CD4-positive, alpha-beta T cell treated with Interleukin-2 at 100 ng/mL for 4 hours (primary cell): ENCODE results near the gene SLC30A2.

ENCODE experiments used
- DNase-seq: peaks from one replicate; pipeline ENCODE4 v3.0.0-alpha.2; 2020; ENCODE audit warnings: low spot score

SLC30A2 gene

DNA sequence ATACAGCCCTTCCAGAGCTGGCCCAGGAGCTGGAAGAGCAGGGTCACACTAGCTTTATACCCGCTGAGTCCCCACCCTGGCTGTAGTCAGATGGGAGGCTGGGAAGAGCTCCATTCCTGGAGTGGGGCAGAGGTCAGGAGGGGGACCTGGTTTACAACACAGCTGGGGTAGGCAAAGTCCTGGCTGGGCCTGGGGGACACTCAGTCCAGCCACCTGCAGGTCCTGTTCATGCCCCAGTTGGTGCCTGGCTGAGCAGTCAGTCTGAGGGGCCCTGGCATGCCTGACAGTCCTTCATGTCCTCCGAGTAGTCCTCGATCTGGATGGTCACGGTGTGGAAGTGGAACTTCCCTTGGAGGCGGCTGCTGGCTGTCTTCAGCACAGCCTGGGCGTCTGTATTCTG, 7.0 kb downstream of the SLC30A2 start:
- DNase-seq: no peak

DNA sequence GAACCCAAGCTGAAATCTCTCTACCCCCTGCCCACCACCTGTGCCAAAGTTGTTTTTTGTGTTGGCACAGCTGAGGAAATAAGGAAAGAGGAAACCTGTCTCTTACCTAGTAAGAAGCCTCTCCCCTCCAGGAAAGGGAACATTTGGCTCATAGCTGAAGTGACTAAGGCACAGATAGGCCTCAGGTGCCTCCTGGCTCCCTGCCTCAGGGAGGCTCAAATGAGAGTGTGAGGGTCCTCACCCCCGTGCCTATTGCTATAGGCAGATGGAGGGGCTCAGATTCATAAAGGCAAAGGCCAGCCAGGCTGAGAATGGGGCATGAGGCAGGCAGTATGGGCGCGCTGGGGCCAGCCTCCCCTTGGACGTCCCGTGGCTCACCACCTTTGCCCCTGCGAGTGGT, 7.4 kb downstream of the SLC30A2 start:
- DNase-seq: no peak

DNA sequence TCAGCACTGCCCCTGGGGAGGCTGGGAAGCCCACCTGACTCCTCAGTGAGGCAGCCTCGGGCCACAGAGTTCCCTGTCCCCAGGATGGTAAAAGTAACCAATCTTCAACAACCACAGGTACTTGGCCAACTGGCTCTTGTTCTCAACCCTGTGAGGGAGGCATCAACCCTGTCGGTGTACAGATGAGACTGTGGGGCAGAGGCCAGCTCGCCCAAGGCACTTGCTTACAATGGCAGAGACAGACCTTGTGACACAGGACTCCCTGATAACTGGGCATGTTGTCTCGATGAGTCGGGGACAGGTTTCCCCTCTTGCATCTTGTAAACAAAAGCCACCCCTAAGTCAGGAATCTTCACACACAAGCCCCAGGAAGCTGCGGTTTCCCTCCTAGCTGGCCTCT, 8.0 kb downstream of the SLC30A2 start:
- DNase-seq: no peak

DNA sequence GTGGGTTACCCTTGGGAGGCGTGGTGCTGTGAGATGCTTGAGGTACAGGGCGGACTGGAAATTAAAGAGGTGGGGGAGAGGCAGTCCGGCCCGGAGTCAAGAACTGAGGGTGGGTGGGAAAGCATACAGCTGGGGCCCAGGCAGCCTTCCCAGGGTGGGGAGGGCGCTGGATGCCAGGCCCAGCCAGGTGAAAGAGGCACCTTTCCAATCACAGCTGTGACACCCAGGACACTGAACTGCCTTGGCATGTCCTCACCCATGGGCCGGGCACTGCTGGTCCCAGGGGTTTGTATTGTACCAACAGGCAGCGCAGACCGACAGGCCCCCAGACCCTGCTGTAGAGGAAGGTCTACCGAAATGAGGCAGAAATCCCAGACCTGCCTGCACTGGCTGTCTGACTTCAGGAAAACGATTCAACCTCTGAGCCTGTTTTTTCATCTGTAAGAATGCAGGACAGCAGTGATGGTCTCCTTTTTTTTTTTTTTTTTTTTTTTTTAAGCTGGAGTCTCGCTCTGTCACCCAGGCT, 9.1 kb downstream of the SLC30A2 start:
- DNase-seq: no peak

DNA sequence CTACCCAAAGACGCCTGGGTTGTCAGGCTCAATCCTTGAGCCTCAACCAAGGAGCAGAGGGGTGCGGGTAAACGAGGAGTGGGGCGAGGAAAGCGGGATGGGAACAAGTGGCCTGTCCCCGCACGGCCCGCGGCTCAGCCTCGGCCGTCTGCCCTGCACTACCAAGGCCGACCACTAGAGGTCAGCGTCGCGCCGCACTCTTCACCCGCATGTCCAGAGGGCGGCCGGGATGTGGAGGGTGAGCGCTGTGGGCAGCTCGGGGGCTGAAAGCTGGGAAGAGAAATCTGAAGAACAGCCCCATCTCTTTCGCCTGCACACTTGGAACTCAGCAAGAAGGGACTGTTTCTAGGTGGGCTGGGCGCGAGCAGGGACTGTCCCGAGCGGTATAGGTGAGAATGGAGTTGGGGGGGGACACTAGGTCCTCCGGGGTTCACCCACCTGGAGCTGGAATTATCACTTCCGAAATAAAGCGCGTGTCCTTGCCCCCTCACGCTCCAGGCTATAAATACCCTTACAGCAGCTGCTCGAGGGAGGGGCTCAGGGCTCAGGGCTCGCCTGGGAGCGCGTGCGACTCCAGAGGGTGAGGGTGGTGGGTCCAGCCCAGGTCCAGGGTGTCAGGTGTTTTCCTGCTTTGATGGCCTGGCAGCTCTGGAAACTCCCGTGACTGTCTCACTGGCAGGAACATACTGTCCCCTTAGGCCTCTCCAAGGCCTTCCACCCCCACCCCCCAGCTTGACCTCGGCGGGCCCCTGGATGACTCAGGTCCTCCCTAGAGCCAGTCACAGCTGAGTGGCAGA, 9.8 kb downstream of the SLC30A2 start:
- peak; percentile 76 for DNase-seq

DNA sequence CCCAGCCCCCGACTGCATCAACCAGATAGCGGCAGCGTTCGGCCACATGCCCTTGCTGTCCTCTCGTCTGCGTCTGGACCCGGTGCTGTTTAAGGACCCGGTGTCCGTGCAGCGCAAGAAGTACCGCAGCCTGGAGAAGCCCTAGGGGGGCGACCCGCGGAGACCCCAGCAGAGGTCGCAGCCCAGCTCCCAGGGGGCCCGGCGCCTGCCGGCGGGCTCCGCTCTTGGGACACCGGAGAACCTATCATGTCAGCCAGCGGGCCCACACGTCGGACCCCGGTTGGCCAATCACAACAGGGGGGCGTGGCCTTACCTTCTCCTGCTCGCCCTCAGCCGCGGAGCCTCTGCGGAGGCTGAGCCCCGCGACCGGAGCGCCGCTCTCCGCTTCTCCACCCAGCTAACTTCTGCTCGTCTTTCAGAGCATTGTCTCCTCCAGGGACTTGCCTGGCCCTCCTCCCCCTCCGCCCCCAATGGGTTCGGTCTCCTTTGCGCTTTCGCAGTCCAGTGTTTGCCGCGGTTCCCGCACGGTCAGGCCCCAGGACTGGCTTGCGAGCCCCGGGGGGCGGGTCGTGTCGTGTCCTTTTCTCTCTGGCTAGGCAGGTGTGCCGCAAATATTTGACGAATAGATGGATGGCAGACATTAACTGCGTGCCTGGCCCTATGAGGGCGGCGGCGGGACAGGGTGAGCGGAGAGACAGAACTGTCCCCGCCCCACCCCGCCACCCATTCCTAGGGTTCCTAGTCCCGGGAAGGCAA, 10.5 kb downstream of the SLC30A2 start:
- DNase-seq: peak; percentile 93

DNA sequence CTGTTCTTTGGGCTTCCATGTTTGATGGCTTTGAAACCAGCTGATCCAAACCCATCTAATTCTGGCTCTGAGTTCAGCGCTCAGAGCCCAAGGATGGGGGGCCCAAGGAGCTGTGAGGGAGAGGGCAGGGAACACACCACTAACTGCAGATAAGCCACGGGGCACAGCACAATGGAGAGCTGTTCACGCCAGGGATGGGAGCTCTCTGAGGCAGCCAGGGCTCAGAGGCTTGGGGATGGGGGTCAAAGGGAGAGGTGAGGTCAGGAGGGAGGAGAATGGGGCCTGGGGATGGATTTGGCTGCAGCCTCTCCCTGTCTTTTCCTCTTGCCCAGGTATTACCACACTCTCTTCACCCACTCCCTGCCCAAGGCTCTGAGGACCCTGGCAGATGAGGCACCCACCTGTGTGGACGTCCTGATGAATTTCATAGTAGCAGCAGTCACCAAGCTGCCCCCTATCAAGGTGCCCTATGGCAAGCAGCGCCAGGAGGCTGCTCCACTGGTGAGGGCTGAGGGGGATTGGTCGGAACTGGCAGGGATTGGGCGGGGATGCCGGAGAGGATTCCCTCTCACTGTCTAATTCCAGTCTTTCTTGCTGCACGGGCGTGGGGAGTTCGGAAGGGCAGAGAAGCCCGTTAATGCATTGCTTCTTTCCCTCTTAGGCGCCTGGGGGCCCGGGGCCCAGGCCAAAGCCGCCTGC, 11.3 kb downstream of the SLC30A2 start:
- DNase-seq: no peak

DNA sequence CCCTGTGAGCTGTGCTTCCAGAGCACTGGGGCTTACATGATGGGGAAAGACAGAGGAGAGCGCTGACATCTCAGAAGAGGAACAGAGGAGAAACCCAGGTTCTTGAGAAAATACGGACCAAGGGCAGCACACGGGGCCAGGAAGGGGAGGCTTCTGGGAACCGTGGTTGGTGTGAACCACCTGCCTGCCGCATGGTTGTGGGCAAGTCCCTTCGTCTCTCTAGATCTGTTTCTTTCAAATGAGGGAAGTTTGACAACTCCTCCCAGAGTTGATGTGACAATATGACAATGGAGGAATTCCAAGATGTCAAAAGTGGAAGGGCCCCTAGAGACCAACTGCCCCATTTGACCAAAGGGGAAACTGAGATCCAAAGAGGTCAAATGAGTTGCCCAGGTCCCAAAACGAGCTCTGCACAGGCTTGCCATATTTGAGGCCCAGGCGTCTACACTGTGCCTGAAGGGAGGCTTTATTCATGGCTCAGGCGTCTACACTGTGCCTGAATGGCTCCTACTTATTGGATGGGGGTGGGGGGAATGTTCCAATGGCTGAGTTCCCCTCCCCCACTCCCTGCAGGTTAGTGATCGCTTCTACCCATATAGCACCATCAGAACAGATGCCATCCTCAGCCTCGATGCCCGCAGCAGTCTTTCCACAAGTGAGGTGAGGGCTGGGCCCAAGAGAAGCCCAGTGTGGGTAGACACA, 13.1 kb downstream of the SLC30A2 start:
- no peak for DNase-seq

DNA sequence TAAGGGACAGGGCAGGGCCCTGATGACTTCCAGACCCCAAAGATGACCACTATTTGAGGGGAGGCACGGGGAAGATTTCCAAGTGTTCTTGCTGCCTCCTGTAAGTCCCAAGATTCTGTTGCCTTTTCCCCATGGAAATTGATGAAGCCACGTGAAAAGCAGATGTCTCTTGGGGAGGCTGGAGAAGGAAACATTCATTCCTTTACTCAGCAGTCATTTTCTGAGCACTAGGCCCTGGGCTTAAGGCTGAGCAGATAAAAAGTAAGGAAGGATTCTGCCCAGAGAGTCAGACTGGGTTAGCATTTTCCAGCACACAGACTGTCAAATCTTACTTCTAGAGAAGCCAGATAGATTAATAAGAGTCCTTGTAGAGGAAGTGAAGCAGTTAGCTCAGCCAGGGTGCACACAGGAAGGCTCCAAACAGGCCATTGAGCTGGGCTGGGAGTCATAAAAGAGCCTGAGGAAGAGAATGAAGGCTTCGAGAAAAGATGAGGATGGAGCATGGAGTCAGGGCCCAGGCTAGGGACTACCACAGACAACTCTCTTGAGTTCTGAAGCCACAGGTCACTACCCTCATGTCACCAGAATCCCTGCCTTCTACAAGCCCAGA, 14.2 kb downstream of the SLC30A2 start:
- no peak for DNase-seq

DNA sequence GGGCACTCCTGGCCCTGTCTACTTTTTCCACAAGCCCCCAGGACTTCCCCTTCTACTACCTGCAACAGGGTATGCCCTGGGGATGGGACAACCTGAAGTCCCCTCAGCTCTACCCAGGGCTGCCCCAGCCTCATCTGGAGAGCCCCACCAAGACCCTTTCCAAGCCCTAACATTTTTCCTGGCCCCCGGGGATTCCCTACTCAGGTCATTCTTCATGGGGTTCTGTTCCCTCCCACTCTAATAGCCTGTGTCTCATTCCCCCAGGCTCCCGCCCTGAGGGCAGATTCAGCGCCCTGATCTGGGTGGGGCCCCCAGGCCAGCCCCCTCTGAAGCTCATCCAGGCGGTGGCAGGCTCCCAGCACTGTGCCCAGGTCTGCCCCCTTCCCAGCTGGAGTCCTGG, 14.7 kb downstream of the SLC30A2 start:
- DNase-seq: no peak

DNA sequence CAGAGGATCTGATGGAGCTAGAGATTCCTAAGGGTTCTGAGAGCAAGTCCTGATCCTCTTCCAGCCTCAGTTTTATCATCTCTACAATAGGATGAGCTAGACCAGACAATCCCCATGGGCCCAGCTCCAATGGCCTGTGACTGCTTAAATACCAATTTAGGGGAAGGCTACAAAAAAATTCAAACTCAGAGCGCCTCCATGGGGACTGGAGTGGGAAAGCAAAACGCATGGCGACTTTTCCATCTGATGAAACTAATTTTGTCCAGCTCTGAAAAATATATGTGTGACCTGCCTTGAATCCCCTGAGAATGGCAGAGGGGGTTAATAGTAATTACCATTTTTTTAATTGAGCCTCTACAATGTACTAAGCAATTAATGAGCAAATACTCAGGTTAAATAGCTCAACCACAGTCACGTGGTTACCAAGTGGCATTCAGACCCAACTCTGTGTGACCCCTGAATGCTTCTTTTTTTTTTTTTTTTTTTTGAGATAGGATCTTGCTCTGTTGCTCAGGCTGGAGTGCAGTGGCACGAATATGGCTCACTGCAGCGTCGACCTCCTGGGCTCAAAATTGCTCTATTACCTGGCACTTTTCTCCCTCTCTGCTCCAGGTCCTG, 15.9 kb downstream of the SLC30A2 start:
- DNase-seq: no peak

DNA sequence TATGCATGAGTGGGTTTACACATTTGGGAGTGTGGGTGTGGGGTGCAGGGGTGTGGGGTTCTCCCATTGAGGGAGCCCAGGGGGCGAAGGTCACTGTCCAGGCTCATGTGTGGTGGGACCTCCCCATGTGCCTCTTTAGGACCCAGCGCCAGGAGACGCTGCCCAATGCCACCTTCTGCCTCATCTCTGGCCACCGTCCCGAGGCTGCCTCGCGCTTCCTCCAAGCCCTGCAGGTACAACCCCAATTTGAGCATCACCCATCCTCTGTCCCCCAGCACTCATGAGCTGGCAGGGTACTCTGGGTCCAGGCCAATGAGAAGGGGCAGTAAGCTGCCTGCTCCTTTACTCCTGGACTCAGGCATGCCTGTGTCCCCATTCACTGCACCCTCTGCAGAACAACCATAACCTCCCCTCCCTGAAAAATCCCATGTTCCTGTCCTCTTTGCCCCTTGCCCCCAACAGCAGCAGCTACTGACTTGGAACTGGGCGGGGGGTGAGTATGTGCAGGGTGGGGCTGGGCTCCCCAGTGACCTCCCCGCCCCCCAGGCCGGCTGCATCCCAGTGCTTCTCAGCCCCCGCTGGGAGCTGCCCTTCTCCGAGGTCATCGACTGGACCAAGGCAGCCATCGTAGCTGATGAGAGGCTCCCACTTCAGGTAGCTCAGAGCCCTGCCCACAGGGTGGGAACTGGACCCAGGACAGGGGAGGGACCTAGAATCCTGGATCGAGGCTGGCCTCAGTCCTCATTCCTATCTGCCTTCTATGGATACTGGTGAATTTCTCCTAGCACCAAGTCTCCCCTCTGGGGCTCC, 16.7 kb downstream of the SLC30A2 start:
- DNase-seq: no peak

DNA sequence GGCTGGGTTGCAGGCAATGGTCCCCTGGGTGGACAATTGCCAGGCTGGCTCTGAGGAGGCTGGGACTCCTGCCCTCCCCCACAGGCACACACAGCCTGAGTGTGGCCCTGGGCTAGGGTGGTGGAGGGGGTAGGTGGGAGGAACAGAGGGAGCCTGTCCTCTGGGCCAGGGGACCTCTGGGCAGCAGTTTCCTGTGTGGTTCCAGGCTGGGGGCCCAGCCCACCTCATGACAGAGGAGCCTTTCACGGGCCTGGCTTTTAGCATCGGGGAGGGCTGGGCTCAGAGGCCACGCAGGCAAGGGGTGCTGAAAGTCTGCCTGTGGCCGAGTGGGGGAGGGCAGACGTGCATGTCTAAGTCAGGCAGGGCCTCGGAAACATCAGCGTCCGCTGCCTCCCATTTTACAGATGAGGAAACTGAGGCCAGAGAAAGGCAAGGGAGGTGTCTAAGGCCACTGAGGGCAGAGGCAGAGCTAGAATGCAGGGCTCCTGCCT, 17.4 kb downstream of the SLC30A2 start:
- no peak for DNase-seq

DNA sequence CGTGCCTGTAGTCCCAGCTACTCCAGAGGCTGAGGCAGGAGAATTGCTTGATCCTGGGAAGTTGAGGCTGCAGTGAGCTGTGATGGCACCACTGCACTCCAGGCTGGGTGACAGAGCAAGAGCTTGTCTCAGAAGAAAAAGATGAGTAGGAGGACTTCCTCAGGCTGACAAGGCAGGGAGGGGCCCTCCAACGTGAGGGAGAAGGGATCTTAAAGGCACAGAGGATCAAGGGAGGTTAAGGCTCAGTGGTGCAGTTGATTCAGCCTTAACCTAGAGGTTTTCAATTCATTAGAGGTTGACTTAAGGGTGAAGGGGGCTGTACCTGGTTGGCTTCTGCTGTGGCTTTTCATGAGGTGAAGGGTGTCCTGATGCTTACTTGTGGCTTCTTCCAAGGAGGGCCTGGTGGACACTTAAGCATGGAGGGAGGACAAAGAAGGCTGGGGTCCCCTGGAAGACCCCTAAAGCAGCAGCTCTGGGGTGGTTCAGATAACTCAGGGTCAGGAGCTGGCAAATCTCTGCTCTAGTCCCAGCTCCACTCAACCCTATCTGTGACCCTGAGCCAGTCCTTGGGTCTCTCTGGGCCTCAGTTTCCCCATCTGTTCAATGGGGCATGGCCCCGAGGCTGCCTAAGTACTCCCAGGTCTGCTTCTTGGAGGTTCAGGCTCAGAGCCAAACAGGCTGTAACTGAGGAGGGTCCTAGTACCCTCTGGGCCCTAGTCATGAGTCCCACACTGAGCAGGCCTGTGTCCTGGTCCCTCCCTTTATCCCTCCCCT, 18.0 kb downstream of the SLC30A2 start:
- DNase-seq: no peak

DNA sequence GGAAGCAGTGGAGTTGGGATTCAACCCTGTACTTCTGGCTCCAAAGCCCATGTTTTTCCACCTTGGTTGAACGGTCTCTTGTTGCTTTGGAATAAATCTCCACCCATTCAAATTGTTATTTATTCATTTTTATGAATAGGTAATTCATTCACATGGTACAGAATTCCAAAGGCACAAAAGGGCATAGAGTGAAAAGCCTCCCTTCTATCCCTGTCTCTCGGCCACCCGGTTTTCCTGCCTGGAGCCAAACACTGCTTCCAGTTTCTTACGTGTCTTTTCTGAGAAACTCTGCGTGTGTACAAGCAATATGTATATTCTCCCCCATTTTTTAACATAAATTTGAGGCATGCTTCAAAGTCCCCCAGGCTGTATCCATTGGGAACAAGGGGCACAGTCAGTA, 20.4 kb downstream of the SLC30A2 start:
- no peak for DNase-seq

DNA sequence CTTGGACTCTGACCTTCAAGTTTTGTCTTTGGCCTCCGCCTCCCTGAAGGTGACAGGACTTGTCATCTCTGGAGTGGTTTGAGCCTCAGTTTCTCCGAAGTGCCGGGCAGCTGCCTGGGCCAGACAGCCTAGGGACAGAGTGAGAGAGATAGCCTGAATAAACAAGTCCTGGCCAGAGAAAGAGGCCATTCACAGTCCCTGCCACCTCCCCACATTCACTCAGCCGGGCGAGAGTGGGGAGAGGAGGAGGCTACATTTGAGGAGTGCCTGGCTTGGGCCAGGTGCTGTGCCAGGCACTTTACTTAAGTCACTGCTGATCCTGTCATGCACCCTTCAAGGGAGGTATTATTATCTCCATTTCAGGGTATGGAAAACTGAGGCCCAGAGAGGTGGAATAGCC, 20.9 kb downstream of the SLC30A2 start:
- DNase-seq: no peak

DNA sequence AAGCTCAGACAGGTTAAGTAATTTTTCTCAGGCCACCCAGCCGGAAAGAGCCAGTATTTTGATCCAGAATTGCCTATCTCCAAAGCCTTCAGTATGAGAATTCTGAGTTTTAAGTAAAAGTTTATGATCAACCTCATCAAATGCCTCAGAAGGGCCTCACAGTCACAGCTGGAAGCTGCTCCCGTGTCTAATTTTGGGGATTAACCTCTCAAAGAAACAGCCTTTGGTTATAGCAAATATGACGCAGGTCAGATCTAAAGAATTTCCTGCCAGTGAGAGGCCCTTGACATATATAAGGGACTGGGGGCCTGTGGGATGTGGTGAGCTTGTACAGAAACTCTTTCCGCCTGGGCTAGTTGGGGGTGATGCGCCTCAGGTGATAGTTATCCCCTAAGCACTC, 22.1 kb downstream of the SLC30A2 start:
- DNase-seq: no peak

DNA sequence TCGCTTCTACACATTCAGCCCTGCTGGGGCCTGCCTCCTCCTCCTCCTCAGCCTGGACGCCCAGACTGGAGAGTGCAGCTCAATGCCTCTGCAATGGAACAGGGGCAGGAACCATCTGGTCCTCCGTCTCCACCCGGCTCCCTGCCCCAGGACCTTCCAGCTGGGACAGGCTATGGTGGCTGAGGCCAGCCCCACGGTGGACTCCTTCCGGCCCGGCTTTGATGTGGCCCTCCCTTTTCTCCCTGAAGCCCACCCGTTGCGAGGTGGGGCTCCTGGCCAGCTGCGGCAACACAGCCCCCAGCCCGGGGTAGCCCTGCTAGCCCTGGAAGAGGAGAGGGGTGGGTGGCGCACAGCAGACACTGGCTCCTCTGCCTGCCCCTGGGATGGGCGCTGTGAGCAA, 22.9 kb downstream of the SLC30A2 start:
- DNase-seq: no peak

DNA sequence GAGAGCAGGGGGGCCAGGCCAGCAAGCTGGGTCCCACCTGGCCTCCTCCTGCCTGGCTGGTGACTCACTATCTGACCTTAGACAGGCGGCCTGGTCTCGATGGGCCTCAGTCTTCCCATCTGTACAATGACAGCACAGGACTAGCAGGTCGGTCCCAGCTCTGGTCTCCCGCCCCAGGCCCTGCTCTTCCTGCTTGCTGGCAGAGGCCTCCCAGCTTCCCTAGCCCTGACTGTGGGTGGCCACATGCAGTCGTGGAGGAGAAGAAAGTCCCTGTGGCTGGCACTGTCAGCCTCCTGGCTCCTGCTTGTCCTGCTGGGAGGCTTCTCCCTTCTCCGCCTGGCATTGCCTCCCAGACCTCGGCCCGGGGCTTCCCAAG, 23.5 kb downstream of the SLC30A2 start:
- no peak for DNase-seq
